PC-3 (cell line): ENCODE results near the gene MELK. TPM values are rescaled to one million over a fixed set of nuclear protein-coding genes. Genes with fewer than 3 reads are reported as not detected.

Experiments used
- ATAC-seq: fragments of 200-7000 bp; cut with Tn5 transposase; 2 replicates; pipeline ENCODE4 v1.9.1; 2020; ENCODE audit warnings: mild to moderate bottlenecking, moderate library complexity
- BruUV-seq: library from RNA; stranded (reverse); fragments of 400-500 nt; replicated peaks from 2 replicates; lab custom pipeline; 2021; lab: Mats Ljungman, UMichigan
- CTCF ChIA-PET: fragments of 300-600 bp; sonication (Branson Sonifier 250); formaldehyde crosslinking; loops from one replicate; lab custom pipeline; 2022; ENCODE audit warnings: antibody characterized with exemption; lab: Charles Lee
- POLR2A ChIA-PET: fragments of 300-600 bp; sonication (Branson Sonifier 250); formaldehyde crosslinking; loops from one replicate; lab custom pipeline; 2022; ENCODE audit warnings: antibody characterized with exemption; ENCODE audit not compliant: unreplicated experiment; lab: Charles Lee
- DNase-seq: peaks from one replicate; pipeline ENCODE4 v3.0.0-alpha.2; 2015
- H2AFZ ChIP-seq: fragments of 300-600 bp; sonication (generic); 2 replicates; pipeline ENCODE4 v1.6.0; 2016; ENCODE audit warnings: antibody characterized with exemption, low read length
- H3F3A ChIP-seq: fragments of 300-600 bp; sonication (generic); one replicate; pipeline ENCODE4 v1.6.0; 2017; ENCODE audit warnings: antibody characterized with exemption, low read length, control low read depth, mild to moderate bottlenecking; ENCODE audit not compliant: unreplicated experiment
- H3K27ac ChIP-seq: fragments of 300-600 bp; sonication (generic); 2 replicates; pipeline ENCODE4 v1.5.1; 2016; ENCODE audit warnings: mild to moderate bottlenecking, low read length
- H3K27me3 ChIP-seq: fragments of 300-600 bp; sonication (generic); 2 replicates; pipeline ENCODE4 v1.6.1; 2016; ENCODE audit warnings: low read length, mixed read lengths
- H3K36me3 ChIP-seq: fragments of 300-600 bp; sonication (generic); 2 replicates; pipeline ENCODE4 v1.6.1; 2016; ENCODE audit warnings: low read depth, mixed run types, low read length, mixed read lengths
- H3K4me1 ChIP-seq: fragments of 300-600 bp; sonication (generic); 2 replicates; pipeline ENCODE4 v1.5.1; 2016; ENCODE audit warnings: low read length; ENCODE audit not compliant: insufficient read depth
- H3K4me2 ChIP-seq: fragments of 300-600 bp; sonication (generic); 2 replicates; pipeline ENCODE4 v1.6.0; 2016; ENCODE audit warnings: low read length
- H3K4me3 ChIP-seq: fragments of 300-600 bp; sonication (generic); 2 replicates; pipeline ENCODE4 v1.5.1; 2016; ENCODE audit warnings: mild to moderate bottlenecking, low read length, mixed read lengths
- H3K79me2 ChIP-seq: fragments of 300-600 bp; sonication (generic); 2 replicates; pipeline ENCODE4 v1.6.1; 2017; ENCODE audit warnings: low read length, mixed read lengths
- H3K9ac ChIP-seq: fragments of 300-600 bp; sonication (generic); 2 replicates; pipeline ENCODE4 v1.6.0; 2016; ENCODE audit warnings: mild to moderate bottlenecking, low read length
- H3K9me2 ChIP-seq: fragments of 300-600 bp; sonication (generic); replicated peaks from 2 replicates; pipeline ENCODE4 v1.6.1; 2016; ENCODE audit warnings: mixed run types, low read length, mixed read lengths
- H3K9me3 ChIP-seq: fragments of 300-600 bp; sonication (generic); 2 replicates; pipeline ENCODE4 v1.6.1; 2016; ENCODE audit warnings: low read length, mixed read lengths
- H4K20me1 ChIP-seq: fragments of 300-600 bp; sonication (generic); 2 replicates; pipeline ENCODE4 v1.6.1; 2016; ENCODE audit warnings: low read length, mixed read lengths
- CTCF ChIP-seq: fragments of 300-600 bp; sonication (generic); conservative IDR thresholded peaks from 2 replicates; pipeline ENCODE4 v1.5.1; 2017; ENCODE audit warnings: antibody characterized with exemption, low read depth, mild to moderate bottlenecking, low read length
- EZH2 ChIP-seq: fragments of 300-600 bp; sonication (generic); IDR thresholded peaks from one replicate; pipeline ENCODE4 v1.6.1; 2017; ENCODE audit warnings: antibody characterized with exemption, mild to moderate bottlenecking, low read length; ENCODE audit not compliant: unreplicated experiment
- EZH2phosphoT487 ChIP-seq: fragments of 300-600 bp; sonication (generic); IDR thresholded peaks from 2 replicates; pipeline ENCODE4 v1.6.1; 2018; ENCODE audit warnings: mild to moderate bottlenecking, antibody characterized with exemption, low read length, borderline replicate concordance
- intact Hi-C: fragments of 100-400 bp; cut with micrococcal nuclease; formaldehyde crosslinking; loops from 2 replicates; pipeline ENCODE4 v1.9.0; 2023
- total RNA-seq: library from RNA; depleted of rRNA; stranded (reverse); fragments of >200 nt; gene quantifications from 2 replicates; pipeline ENCODE4 v1.2.3, GENCODE V29; 2014

MELK gene
- total RNA-seq, 1 experiment from 2014 or later, result 40.8 TPM

GRCh38 chr9:36664806-36665205 is 92.1 kb downstream of the MELK start:
- intact Hi-C loops, result no loop called here
- Histone ChIP-seq H3K9me2 (no peaks in the 10 kb centered on the region), H3K9me3 (no peaks in the 10 kb centered on the region), H2AFZ (no peak overlapping the region), H3K4me2 (no peak overlapping the region), H3K36me3 (peaks cover 19% of the 10 kb centered on the region), H3K79me2 (no peaks in the 10 kb centered on the region), H3K4me3 (no peak overlapping the region), H3K4me1 (peaks cover 11% of the 10 kb centered on the region), H3K9ac (no peak overlapping the region), H3F3A (no peaks in the 10 kb centered on the region), H3K27ac (no peak overlapping the region), H4K20me1 (0 out of 2 replicates have a peak, but pooled peaks cover 6% of the 10 kb centered on the region), H3K27me3 (no peaks in the 10 kb centered on the region)
- CTCF ChIA-PET, result no interaction called here
- POLR2A ChIA-PET, result no interaction called here
- no TSS peak for BruUV-seq
- DNase-seq (no peak), ATAC-seq (no peak)
- TF ChIP-seq EZH2, result no peak
- no peak for TF ChIP-seq EZH2phosphoT487
- TF ChIP-seq CTCF, result no peak

GRCh38 chr9:36665387-36665786 is 92.7 kb downstream of the MELK start:
- 0 out of 2 replicates have a peak, but pooled peaks cover 6% of the 10 kb centered on the region for H4K20me1 ChIP-seq
- TF ChIP-seq EZH2phosphoT487 (no peak), EZH2 (no peak), CTCF (no peak)
- no peak overlapping the region for H3K4me2 ChIP-seq
- no TSS peak for BruUV-seq
- POLR2A ChIA-PET, result no interaction called here
- no peak for DNase-seq
- H3K27me3 ChIP-seq, result no peaks in the 10 kb centered on the region
- no peak overlapping the region for H3K4me3 ChIP-seq
- no peaks in the 10 kb centered on the region for H3K9me3 ChIP-seq
- no peak overlapping the region for H3K9ac ChIP-seq
- intact Hi-C loops, result no loop called here
- H3K4me1 ChIP-seq, result peaks cover 11% of the 10 kb centered on the region
- no peaks in the 10 kb centered on the region for H3K79me2 ChIP-seq
- CTCF ChIA-PET, result no interaction called here
- H2AFZ ChIP-seq, result no peak overlapping the region
- no peaks in the 10 kb centered on the region for H3F3A ChIP-seq
- peaks cover 19% of the 10 kb centered on the region for H3K36me3 ChIP-seq
- H3K9me2 ChIP-seq, result no peaks in the 10 kb centered on the region
- H3K27ac ChIP-seq, result no peak overlapping the region
- no peak for ATAC-seq

GRCh38 chr9:36665921-36666431 is 93.3 kb downstream of the MELK start:
- Histone ChIP-seq H3K4me2 (no peak overlapping the region), H2AFZ (no peak overlapping the region), H3K4me3 (no peak overlapping the region), H3K9me3 (no peaks in the 10 kb centered on the region), H3K9ac (no peak overlapping the region), H3F3A (no peaks in the 10 kb centered on the region), H3K27me3 (no peaks in the 10 kb centered on the region), H3K4me1 (peaks cover 11% of the 10 kb centered on the region), H3K9me2 (no peaks in the 10 kb centered on the region), H3K27ac (no peak overlapping the region), H3K79me2 (no peaks in the 10 kb centered on the region), H3K36me3 (peaks cover 22% of the 10 kb centered on the region), H4K20me1 (0 out of 2 replicates have a peak, but pooled peaks cover 6% of the 10 kb centered on the region)
- ChIA-PET CTCF (no interaction called here), POLR2A (no interaction called here)
- BruUV-seq, result no TSS peak
- no peak for ATAC-seq
- no peak for DNase-seq
- TF ChIP-seq CTCF (no peak), EZH2phosphoT487 (no peak), EZH2 (no peak)
- intact Hi-C loops, result no loop called here
